ENCODE data around the gene BRINP1. TPM values are rescaled to one million over a fixed set of nuclear protein-coding genes. Genes with fewer than 3 reads are reported as not detected.

Gene BRINP1
- total and polyA plus RNA-seq, 2 of the 8 experiments (the other 6 are each of a cell fraction or from before 2014, with no cell fraction given), result 19.5 to 20.5 TPM

DNA sequence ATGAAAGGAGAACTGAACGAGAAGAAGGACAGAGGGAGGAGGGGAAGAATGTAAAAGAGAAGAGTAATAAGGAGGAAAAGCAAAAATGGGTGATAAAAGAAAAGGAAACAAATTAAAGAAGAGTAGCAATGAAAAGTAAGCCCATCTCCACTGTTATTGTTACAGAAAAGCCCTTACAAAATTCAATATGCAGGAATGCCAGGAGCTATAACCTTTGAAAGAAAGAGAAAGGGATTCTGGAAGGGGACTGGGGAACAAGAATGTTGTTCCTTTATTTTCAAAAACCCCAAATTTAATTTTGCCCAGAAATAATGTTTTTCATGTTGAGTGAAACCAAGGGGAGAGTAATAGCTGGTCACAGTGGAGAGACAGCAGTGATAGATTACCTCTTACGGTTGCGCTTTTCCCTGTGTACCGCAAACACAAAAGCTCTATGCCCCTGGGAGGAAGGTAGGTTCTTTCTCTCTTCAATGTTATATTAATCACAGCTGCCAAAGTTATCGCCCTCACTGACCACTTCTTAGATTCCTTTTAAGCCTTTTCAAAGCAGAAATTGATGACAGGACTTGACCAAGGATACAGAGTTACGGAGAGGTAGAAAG is 86.7 kb downstream of the BRINP1 start:
- Histone ChIP-seq H3K79me2 (ENCODE audit: control insufficient read depth in 1 of 2, insufficient read depth in 2 of 2, low read length in 2 of 2) (peaks cover 0 to 22% of the 10 kb centered on the region in 2 experiments; a peak in 2 of 4 replicates), H2BK15ac (ENCODE audit: low read length) (no peak overlapping the region)
- no peak for TF ChIP-seq RNF2 (IDR thresholded peaks at IDR 0.05; ENCODE audit: borderline replicate concordance, low read depth, low read length, missing control alignments, poor library complexity, severe bottlenecking)
- peak; percentile 52; the same call in 1 of the 2 replicates for TF ChIP-seq TEAD4 (IDR thresholded peaks at IDR 0.05; ENCODE audit: low read depth, low read length)
- no peak for TF ChIP-seq KDM4A (IDR thresholded peaks at IDR 0.05; ENCODE audit: low read depth, low read length, severe bottlenecking)
- no peak for TF ChIP-seq KDM1A (IDR thresholded peaks at IDR 0.05; ENCODE audit: borderline replicate concordance, low read length)
- no peak for TF ChIP-seq SUZ12 (IDR thresholded peaks at IDR 0.05; ENCODE audit: low read length)
- no peak for TF ChIP-seq BCL11A (IDR thresholded peaks at IDR 0.05; ENCODE audit: low read depth in 2 of 2, low read length in 2 of 2)

More for the DNA sequence above, 86.7 kb downstream of the BRINP1 start:
- H3K23ac ChIP-seq (ENCODE audit: insufficient read length), result no peak overlapping the region
- ChIA-PET POLR2A (ENCODE audit: partially characterized antibody) (interaction anchor here (0.6 to 2.2 kb wide), 4 partner anchors 10 to 20 kb away, joined by 3 to 17 read pairs (median 3); no protein-coding TSS in a partner anchor), CTCF (ENCODE audit: partially characterized antibody) (interaction anchor here (0.6 to 5.5 kb wide), 10 partner anchors 9 to 944 kb away, joined by 3 to 62 read pairs (median 3); no protein-coding TSS in a partner anchor)
- no peak overlapping the region for H4K8ac ChIP-seq (ENCODE audit: extremely low read depth, insufficient read depth, low read length)
- peak overlapping the region; percentile 51; the same call in 1 of the 2 replicates for H2BK20ac ChIP-seq (ENCODE audit: low read length)
- peak overlapping the region; percentile 70 for H3K27ac ChIP-seq (ENCODE audit: low read depth, low read length)
- H3K79me1 ChIP-seq (ENCODE audit: low read depth, low read length), result no peaks in the 10 kb centered on the region; the same call in 1 of the 2 replicates
- H4K91ac ChIP-seq (replicated peaks; ENCODE audit: insufficient read length, low read length), result peak overlapping the region; percentile 4
- H3K4me2 ChIP-seq (ENCODE audit: insufficient read depth in 1 of 2, low read depth in 2 of 2, low read length in 2 of 2), result peak overlapping the region; percentile 64 to 78
- H3K36me3 ChIP-seq (ENCODE audit: control insufficient read depth in 2 of 4, insufficient read depth in 4 of 4, low read length in 3 of 4), result no peaks in the 10 kb centered on the region
- peak overlapping the region; percentile 25 for H3K4ac ChIP-seq (replicated peaks; ENCODE audit: insufficient read length, low read depth, low read length)
- peak overlapping the region; percentile 18 for H2BK120ac ChIP-seq (replicated peaks; ENCODE audit: low read depth, low read length)
- H3K23me2 ChIP-seq (ENCODE audit: low read depth, low read length), result peaks cover 3% of the 10 kb centered on the region; the same call in 1 of the 2 replicates
- H4K5ac ChIP-seq (ENCODE audit: insufficient read length, low read depth, low read length), result no peak overlapping the region
- H2BK5ac ChIP-seq (ENCODE audit: low read depth, low read length), result peak overlapping the region; percentile 90; the same call in 1 of the 2 replicates
- H2AK5ac ChIP-seq (ENCODE audit: low read depth, low read length), result 0 out of 2 replicates have a peak overlapping the region, but pooled peaks have one; percentile 18
- no peak overlapping the region for H2AFZ ChIP-seq (ENCODE audit: low read length)
- no peaks in the 10 kb centered on the region for H3K9me3 ChIP-seq (ENCODE audit: insufficient read depth in 2 of 2, low read depth in 1 of 2, low read length in 1 of 2)
- H3K9ac ChIP-seq (replicated peaks in 1 of 4; ENCODE audit: extremely low read depth in 1 of 4, low read depth in 3 of 4, low read length in 3 of 4), result peak overlapping the region in 2 of 4 experiments; percentile 25 to 56; a peak in 4 of 7 replicates
- no peak overlapping the region for H3K56ac ChIP-seq (replicated peaks; ENCODE audit: insufficient read length, low read depth, low read length)
- H3K27me3 ChIP-seq (replicated peaks in 1 of 4; ENCODE audit: control insufficient read depth in 3 of 4, extremely low read depth in 1 of 4, insufficient read depth in 3 of 4, low read length in 3 of 4), result no peaks in the 10 kb centered on the region
- H3K14ac ChIP-seq (ENCODE audit: insufficient read length), result no peak overlapping the region
- no peaks in the 10 kb centered on the region for H4K20me1 ChIP-seq (replicated peaks in 1 of 2; ENCODE audit: control insufficient read depth in 1 of 2, insufficient read depth in 2 of 2, low read length in 2 of 2)
- peak overlapping the region; percentile 23 to 55 (median 30); a peak in 6 of 8 replicates for H3K4me3 ChIP-seq (ENCODE audit: extremely low read depth in 1 of 4, insufficient read depth in 2 of 4, low read depth in 3 of 4, low read length in 4 of 4)
- FAIRE-seq (no peak), DNase-seq (ENCODE audit: low read depth in 1 of 2, low spot score in 2 of 2) (no peak)
- H2BK12ac ChIP-seq (ENCODE audit: low read depth, low read length), result peak overlapping the region; percentile 82; the same call in 1 of the 2 replicates
- WGBS, 2 experiments (ENCODE audit: extremely low coverage in 1 of 2, insufficient coverage in 1 of 2, insufficient read length in 1 of 2, insufficient replicate concordance in 2 of 2, low coverage in 1 of 2, low lambda C conversion rate in 2 of 2, missing lambda C conversion rate in 1 of 2), result 4% methylated on average over 6 of the region's 6 CpGs; no CpG with 5 or more reads in 1 of the 2 experiments
- peak overlapping the region; percentile 60; the same call in 1 of the 2 replicates for H3K18ac ChIP-seq (ENCODE audit: extremely low read depth, low read length)
- peaks cover 4 to 21% (median 18%) of the 10 kb centered on the region in 4 experiments; a peak in 5 of 7 replicates for H3K4me1 ChIP-seq (replicated peaks in 1 of 4; ENCODE audit: control insufficient read depth in 3 of 4, insufficient read depth in 4 of 4, low read length in 3 of 4)
